SK-N-SH treated with all-trans-retinoic acid at 6 μM for 48 hours (cell line): ENCODE results near the gene LRFN2.
A peak's percentile ranks its signal among the peaks of the same experiment; 100 is the strongest.

Experiments used
- ATAC-seq: fragments of 200-7000 bp; cut with Tn5 transposase; 3 replicates; pipeline ENCODE4 v1.9.1; 2020; ENCODE audit warnings: mild to moderate bottlenecking, moderate library complexity
- ARNTL ChIP-seq: fragments of 450-650 bp; formaldehyde crosslinking; IDR thresholded peaks from 2 replicates; pipeline ENCODE4 v1.5.0; 2020; ENCODE audit warnings: low read depth, mild to moderate bottlenecking, moderate library complexity, borderline replicate concordance
- ESRRG ChIP-seq: fragments of 250-450 bp; sonication (Bioruptor Pico); IDR thresholded peaks from 2 replicates; pipeline ENCODE4 v1.6.1; 2021; ENCODE audit warnings: mild to moderate bottlenecking
- GLIS3 ChIP-seq: fragments of 250-450 bp; sonication (Bioruptor Pico); IDR thresholded peaks from 2 replicates; pipeline ENCODE4 v1.5.0; 2020; ENCODE audit warnings: mild to moderate bottlenecking, moderate library complexity
- ISL1 ChIP-seq: fragments of 250-450 bp; sonication (Bioruptor Pico); IDR thresholded peaks from 2 replicates; pipeline ENCODE4 v2.1.2; 2022; ENCODE audit warnings: mild to moderate bottlenecking, moderate library complexity
- OSR1 ChIP-seq: fragments of 250-450 bp; sonication (Bioruptor Pico); IDR thresholded peaks from 2 replicates; pipeline ENCODE4 v1.8.0; 2022; ENCODE audit warnings: moderate library complexity, mild to moderate bottlenecking, inconsistent platforms
- PPARA ChIP-seq: fragments of 250-450 bp; sonication (Bioruptor Pico); IDR thresholded peaks from 2 replicates; pipeline ENCODE4 v1.5.0; 2020; ENCODE audit warnings: mild to moderate bottlenecking, borderline replicate concordance
- RARB ChIP-seq: fragments of 250-450 bp; sonication (Bioruptor Pico); IDR thresholded peaks from 2 replicates; pipeline ENCODE4 v1.8.0; 2021; ENCODE audit warnings: mild to moderate bottlenecking, moderate library complexity
- SNAI2 ChIP-seq: fragments of 250-450 bp; sonication (Bioruptor Pico); IDR thresholded peaks from 2 replicates; pipeline ENCODE4 v1.5.0; 2020; ENCODE audit warnings: mild to moderate bottlenecking, moderate library complexity
- TCF4 ChIP-seq: fragments of 250-450 bp; sonication (Bioruptor Pico); IDR thresholded peaks from 2 replicates; pipeline ENCODE4 v1.8.0; 2021; ENCODE audit warnings: mild to moderate bottlenecking, moderate library complexity, borderline replicate concordance
- ZC3H10 ChIP-seq: fragments of 250-450 bp; sonication (Bioruptor Pico); IDR thresholded peaks from 2 replicates; pipeline ENCODE4 v1.5.1; 2021; ENCODE audit warnings: mild to moderate bottlenecking, moderate library complexity
- ZFP3 ChIP-seq: fragments of 250-450 bp; sonication (Bioruptor Pico); IDR thresholded peaks from 2 replicates; pipeline ENCODE4 v1.5.0; 2020; ENCODE audit warnings: mild to moderate bottlenecking, moderate library complexity
- ZFP30 ChIP-seq: fragments of 450-650 bp; formaldehyde crosslinking; IDR thresholded peaks from 2 replicates; pipeline ENCODE4 v1.5.0; 2022; ENCODE audit warnings: mild to moderate bottlenecking, moderate library complexity
- ZNF565 ChIP-seq: fragments of 450-650 bp; formaldehyde crosslinking; conservative IDR thresholded peaks from 2 replicates; pipeline ENCODE4 v1.5.0; 2020; ENCODE audit warnings: low read depth, mild to moderate bottlenecking, moderate library complexity
- ZNF70 ChIP-seq: fragments of 450-650 bp; formaldehyde crosslinking; IDR thresholded peaks from 2 replicates; pipeline ENCODE4 v1.5.0; 2020; ENCODE audit warnings: mild to moderate bottlenecking, moderate library complexity
- ZNF8 ChIP-seq: fragments of 450-650 bp; formaldehyde crosslinking; IDR thresholded peaks from 2 replicates; pipeline ENCODE4 v1.5.0; 2020; ENCODE audit warnings: mild to moderate bottlenecking, moderate library complexity
- TF ChIP-seq, protein P1 (sequence below): fragments of 250-450 bp; sonication (Bioruptor Pico); IDR thresholded peaks from 2 replicates; pipeline ENCODE4 v1.5.1; 2021; ENCODE audit warnings: mild to moderate bottlenecking, moderate library complexity
- TF ChIP-seq, protein P2 (sequence below): fragments of 250-450 bp; sonication (Bioruptor Pico); IDR thresholded peaks from 2 replicates; pipeline ENCODE4 v1.5.0; 2020; ENCODE audit warnings: mild to moderate bottlenecking, moderate library complexity
- TF ChIP-seq, protein P3 (sequence below): fragments of 250-450 bp; sonication (Bioruptor Pico); IDR thresholded peaks from 2 replicates; pipeline ENCODE4 v1.5.1; 2020; ENCODE audit warnings: low read depth, mild to moderate bottlenecking, moderate library complexity
- TF ChIP-seq, protein P4 (sequence below): fragments of 250-450 bp; sonication (Bioruptor Pico); IDR thresholded peaks from 2 replicates; pipeline ENCODE4 v1.8.0; 2020; ENCODE audit warnings: mild to moderate bottlenecking, moderate library complexity, borderline replicate concordance

Gene LRFN2

GRCh38 chr6:40350747-40351217 lies 236.4 kb downstream of the LRFN2 start:
- ATAC-seq, result no peak
- TF ChIP-seq, protein P1, sequence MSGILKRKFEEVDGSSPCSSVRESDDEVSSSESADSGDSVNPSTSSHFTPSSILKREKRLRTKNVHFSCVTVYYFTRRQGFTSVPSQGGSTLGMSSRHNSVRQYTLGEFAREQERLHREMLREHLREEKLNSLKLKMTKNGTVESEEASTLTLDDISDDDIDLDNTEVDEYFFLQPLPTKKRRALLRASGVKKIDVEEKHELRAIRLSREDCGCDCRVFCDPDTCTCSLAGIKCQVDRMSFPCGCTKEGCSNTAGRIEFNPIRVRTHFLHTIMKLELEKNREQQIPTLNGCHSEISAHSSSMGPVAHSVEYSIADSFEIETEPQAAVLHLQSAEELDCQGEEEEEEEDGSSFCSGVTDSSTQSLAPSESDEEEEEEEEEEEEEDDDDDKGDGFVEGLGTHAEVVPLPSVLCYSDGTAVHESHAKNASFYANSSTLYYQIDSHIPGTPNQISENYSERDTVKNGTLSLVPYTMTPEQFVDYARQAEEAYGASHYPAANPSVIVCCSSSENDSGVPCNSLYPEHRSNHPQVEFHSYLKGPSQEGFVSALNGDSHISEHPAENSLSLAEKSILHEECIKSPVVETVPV (CRISPR knock-in tag), result no peak
- TF ChIP-seq ZNF8 (no peak), ZFP3 (CRISPR knock-in tag) (no peak), PPARA (CRISPR knock-in tag) (no peak), OSR1 (CRISPR knock-in tag) (no peak), SNAI2 (CRISPR knock-in tag) (no peak), TCF4 (CRISPR knock-in tag) (no peak), ARNTL (CRISPR knock-in tag) (no peak), ZNF70 (CRISPR knock-in tag) (no peak), RARB (CRISPR knock-in tag) (no peak), ESRRG (no peak)
- TF ChIP-seq, protein P2, sequence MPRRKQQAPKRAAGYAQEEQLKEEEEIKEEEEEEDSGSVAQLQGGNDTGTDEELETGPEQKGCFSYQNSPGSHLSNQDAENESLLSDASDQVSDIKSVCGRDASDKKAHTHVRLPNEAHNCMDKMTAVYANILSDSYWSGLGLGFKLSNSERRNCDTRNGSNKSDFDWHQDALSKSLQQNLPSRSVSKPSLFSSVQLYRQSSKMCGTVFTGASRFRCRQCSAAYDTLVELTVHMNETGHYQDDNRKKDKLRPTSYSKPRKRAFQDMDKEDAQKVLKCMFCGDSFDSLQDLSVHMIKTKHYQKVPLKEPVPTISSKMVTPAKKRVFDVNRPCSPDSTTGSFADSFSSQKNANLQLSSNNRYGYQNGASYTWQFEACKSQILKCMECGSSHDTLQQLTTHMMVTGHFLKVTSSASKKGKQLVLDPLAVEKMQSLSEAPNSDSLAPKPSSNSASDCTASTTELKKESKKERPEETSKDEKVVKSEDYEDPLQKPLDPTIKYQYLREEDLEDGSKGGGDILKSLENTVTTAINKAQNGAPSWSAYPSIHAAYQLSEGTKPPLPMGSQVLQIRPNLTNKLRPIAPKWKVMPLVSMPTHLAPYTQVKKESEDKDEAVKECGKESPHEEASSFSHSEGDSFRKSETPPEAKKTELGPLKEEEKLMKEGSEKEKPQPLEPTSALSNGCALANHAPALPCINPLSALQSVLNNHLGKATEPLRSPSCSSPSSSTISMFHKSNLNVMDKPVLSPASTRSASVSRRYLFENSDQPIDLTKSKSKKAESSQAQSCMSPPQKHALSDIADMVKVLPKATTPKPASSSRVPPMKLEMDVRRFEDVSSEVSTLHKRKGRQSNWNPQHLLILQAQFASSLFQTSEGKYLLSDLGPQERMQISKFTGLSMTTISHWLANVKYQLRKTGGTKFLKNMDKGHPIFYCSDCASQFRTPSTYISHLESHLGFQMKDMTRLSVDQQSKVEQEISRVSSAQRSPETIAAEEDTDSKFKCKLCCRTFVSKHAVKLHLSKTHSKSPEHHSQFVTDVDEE, result no peak
- TF ChIP-seq, all 23 proteins: peak for 0

GRCh38 chr6:40349901-40350746 lies 237.0 kb downstream of the LRFN2 start:
- TF ChIP-seq GLIS3 (CRISPR knock-in tag) (no peak), SNAI2 (CRISPR knock-in tag) (no peak), ZFP3 (CRISPR knock-in tag) (no peak), ZFP30 (CRISPR knock-in tag) (no peak), ZNF8 (no peak), ESRRG (no peak), ARNTL (CRISPR knock-in tag) (no peak), ZNF70 (CRISPR knock-in tag) (no peak), ISL1 (no peak), PPARA (CRISPR knock-in tag) (no peak), OSR1 (CRISPR knock-in tag) (no peak), ZNF565 (CRISPR knock-in tag) (no peak), ZC3H10 (CRISPR knock-in tag) (no peak)
- TF ChIP-seq, protein P1 (CRISPR knock-in tag), result no peak
- TF ChIP-seq, protein P3, sequence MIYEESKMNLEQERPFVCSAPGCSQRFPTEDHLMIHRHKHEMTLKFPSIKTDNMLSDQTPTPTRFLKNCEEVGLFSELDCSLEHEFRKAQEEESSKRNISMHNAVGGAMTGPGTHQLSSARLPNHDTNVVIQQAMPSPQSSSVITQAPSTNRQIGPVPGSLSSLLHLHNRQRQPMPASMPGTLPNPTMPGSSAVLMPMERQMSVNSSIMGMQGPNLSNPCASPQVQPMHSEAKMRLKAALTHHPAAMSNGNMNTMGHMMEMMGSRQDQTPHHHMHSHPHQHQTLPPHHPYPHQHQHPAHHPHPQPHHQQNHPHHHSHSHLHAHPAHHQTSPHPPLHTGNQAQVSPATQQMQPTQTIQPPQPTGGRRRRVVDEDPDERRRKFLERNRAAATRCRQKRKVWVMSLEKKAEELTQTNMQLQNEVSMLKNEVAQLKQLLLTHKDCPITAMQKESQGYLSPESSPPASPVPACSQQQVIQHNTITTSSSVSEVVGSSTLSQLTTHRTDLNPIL (CRISPR knock-in tag), result no peak
- no peak for ATAC-seq

GRCh38 chr6:40349123-40349900 lies 237.9 kb downstream of the LRFN2 start:
- peak; percentile 54 for ATAC-seq
- TF ChIP-seq, protein P3 (CRISPR knock-in tag), result no peak
- TF ChIP-seq, protein P4, sequence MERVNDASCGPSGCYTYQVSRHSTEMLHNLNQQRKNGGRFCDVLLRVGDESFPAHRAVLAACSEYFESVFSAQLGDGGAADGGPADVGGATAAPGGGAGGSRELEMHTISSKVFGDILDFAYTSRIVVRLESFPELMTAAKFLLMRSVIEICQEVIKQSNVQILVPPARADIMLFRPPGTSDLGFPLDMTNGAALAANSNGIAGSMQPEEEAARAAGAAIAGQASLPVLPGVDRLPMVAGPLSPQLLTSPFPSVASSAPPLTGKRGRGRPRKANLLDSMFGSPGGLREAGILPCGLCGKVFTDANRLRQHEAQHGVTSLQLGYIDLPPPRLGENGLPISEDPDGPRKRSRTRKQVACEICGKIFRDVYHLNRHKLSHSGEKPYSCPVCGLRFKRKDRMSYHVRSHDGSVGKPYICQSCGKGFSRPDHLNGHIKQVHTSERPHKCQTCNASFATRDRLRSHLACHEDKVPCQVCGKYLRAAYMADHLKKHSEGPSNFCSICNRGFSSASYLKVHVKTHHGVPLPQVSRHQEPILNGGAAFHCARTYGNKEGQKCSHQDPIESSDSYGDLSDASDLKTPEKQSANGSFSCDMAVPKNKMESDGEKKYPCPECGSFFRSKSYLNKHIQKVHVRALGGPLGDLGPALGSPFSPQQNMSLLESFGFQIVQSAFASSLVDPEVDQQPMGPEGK (CRISPR knock-in tag), result no peak
- TF ChIP-seq ZC3H10 (CRISPR knock-in tag), result no peak
- TF ChIP-seq ZFP3 (CRISPR knock-in tag), result no peak
- TF ChIP-seq, protein P2, result no peak
- TF ChIP-seq, protein P1 (CRISPR knock-in tag), result no peak
- no peak for TF ChIP-seq PPARA (CRISPR knock-in tag)
